Gastrocnemius medialis (tissue), 4 donors: ENCODE data around the gene ADGRG1. TPM values are rescaled to one million over a fixed set of nuclear protein-coding genes. Genes with fewer than 3 reads are reported as not detected.

Source experiments
- ATAC-seq, 2 donors: fragments of 150-250 bp; one replicate each; pipeline ENCODE4 v1.9.1; 2016
- DNase-seq, 2 donors: peaks; one replicate each; pipeline ENCODE4 v3.0.0-alpha.2; 2019
- H3K27ac ChIP-seq, 4 donors: fragments of 200-600 bp; sonication (generic); 1 replicate in 1 of 4; 2 replicates in 3 of 4; pipeline ENCODE4 v1.5.1; 2016 to 2018; ENCODE audit warnings: mild to moderate bottlenecking in 2 of 4, moderate library complexity in 1 of 4
- H3K27me3 ChIP-seq, 3 donors: fragments of 200-600 bp; sonication (generic) in 2 of 3; 1 replicate in 1 of 3; 2 replicates in 2 of 3; pipeline versions ENCODE4 v1.5.1 to v1.6.0; 2016 to 2019; ENCODE audit warnings: mild to moderate bottlenecking in 1 of 3, moderate library complexity in 1 of 3
- H3K36me3 ChIP-seq, 2 donors: fragments of 200-600 bp; sonication (generic) in 1 of 2; one replicate each; pipeline ENCODE4 v1.5.1; 2017 to 2018
- H3K4me1 ChIP-seq, 2 donors: fragments of 200-600 bp; sonication (generic) in 1 of 2; one replicate each; pipeline ENCODE4 v1.5.1; 2016 to 2017; ENCODE audit warnings: mild to moderate bottlenecking in 2 of 2
- H3K4me3 ChIP-seq, 4 donors: fragments of 200-600 bp; sonication (generic) in 3 of 4; 1 replicate in 1 of 4; 2 replicates in 3 of 4; pipeline ENCODE4 v1.5.1; 2016 to 2019; ENCODE audit warnings: mild to moderate bottlenecking in 2 of 4
- H3K9me3 ChIP-seq, 3 donors: fragments of 200-600 bp; sonication (generic) in 2 of 3; 1 replicate in 1 of 3; 2 replicates in 2 of 3; pipeline ENCODE4 v1.5.1; 2016 to 2019
- CTCF ChIP-seq, 5 experiments: fragments of 450-650 bp in 3 of 5; fragments of 200-600 bp in 2 of 5; sonication (generic) in 2 of 5; IDR thresholded peaks in 4 of 5; conservative IDR thresholded peaks in 1 of 5; 1 replicate in 4 of 5; 2 replicates in 1 of 5; pipeline ENCODE4 v1.5.1; 2016 to 2019; ENCODE audit warnings: antibody characterized with exemption in 5 of 5, mild to moderate bottlenecking in 3 of 5, moderate library complexity in 3 of 5
- POLR2A ChIP-seq, 2 donors: fragments of 450-650 bp; IDR thresholded peaks; one replicate each; pipeline ENCODE4 v1.6.1; 2017; ENCODE audit warnings: antibody characterized with exemption in 2 of 2, mild to moderate bottlenecking in 2 of 2, moderate library complexity in 2 of 2
- in situ Hi-C, 4 donors: fragments of 200-750 bp; cut with MboI; loops; one replicate each; pipeline versions ENCODE4 v1.15.0 to v1.8.0; 2017; ENCODE audit warnings: low sequenced_read_pairs in 4 of 4
- intact Hi-C: fragments of 100-400 bp; cut with DNase I; formaldehyde crosslinking; loops from one replicate; pipeline ENCODE4 v1.15.1; 2023; ENCODE audit warnings: low total_unique reads
- total RNA-seq, 4 donors: library from RNA; depleted of rRNA; stranded (reverse); fragments of >200 nt; gene quantifications; one replicate each; pipeline versions ENCODE4 v1.1.0 to v1.2.3, GENCODE V29; 2016

The ADGRG1 gene
- total RNA-seq, 4 donors from 2014 or later = 9.8 to 14.6 (median 13.3) TPM

GRCh38 chr16:57665541-57665940 is 37.1 kb downstream of the ADGRG1 start:
- no peak for DNase-seq
- Histone ChIP-seq H3K4me1 (no peaks in the 10 kb centered on the region), H3K27me3 (no peaks in the 10 kb centered on the region), H3K36me3 (no peaks in the 10 kb centered on the region), H3K27ac (no peak overlapping the region), H3K4me3 (no peak overlapping the region), H3K9me3 (no peaks in the 10 kb centered on the region)
- intact Hi-C loops = no loop called here
- in situ Hi-C loops = no loop called here
- no peak for TF ChIP-seq POLR2A (IDR thresholded peaks at IDR 0.05)
- no peak for TF ChIP-seq CTCF (IDR thresholded peaks at IDR 0.05 in 4 of 5, conservative IDR thresholded peaks at IDR 0.05 in 1 of 5)
- ATAC-seq = no peak

GRCh38 chr16:57666353-57667047 is 38.1 kb downstream of the ADGRG1 start:
- Histone ChIP-seq H3K27ac (no peak overlapping the region), H3K27me3 (no peaks in the 10 kb centered on the region), H3K36me3 (no peaks in the 10 kb centered on the region), H3K9me3 (no peaks in the 10 kb centered on the region), H3K4me3 (no peak overlapping the region), H3K4me1 (no peaks in the 10 kb centered on the region)
- in situ Hi-C loops (no loop called here), intact Hi-C loops (no loop called here)
- DNase-seq = no peak
- no peak for ATAC-seq
- TF ChIP-seq POLR2A (IDR thresholded peaks at IDR 0.05) (no peak), CTCF (IDR thresholded peaks at IDR 0.05 in 4 of 5, conservative IDR thresholded peaks at IDR 0.05 in 1 of 5) (no peak)

- Histone ChIP-seq H3K27me3 (no peaks in the 10 kb centered on the region), H3K4me1 (no peaks in the 10 kb centered on the region), H3K27ac (no peak overlapping the region), H3K36me3 (no peaks in the 10 kb centered on the region), H3K9me3 (no peaks in the 10 kb centered on the region), H3K4me3 (no peak overlapping the region)
- DNase-seq (no peak), ATAC-seq (no peak)
- TF ChIP-seq CTCF (IDR thresholded peaks at IDR 0.05 in 4 of 5, conservative IDR thresholded peaks at IDR 0.05 in 1 of 5) (no peak), POLR2A (IDR thresholded peaks at IDR 0.05) (no peak)
- intact Hi-C loops (no loop called here), in situ Hi-C loops (no loop called here)
These were observed 38.7 kb downstream of the ADGRG1 start for GRCh38 chr16:57667048-57667525.

GRCh38 chr16:57667526-57668262 is 39.3 kb downstream of the ADGRG1 start:
- Histone ChIP-seq H3K9me3 (no peaks in the 10 kb centered on the region), H3K27me3 (no peaks in the 10 kb centered on the region), H3K4me3 (no peak overlapping the region), H3K27ac (no peak overlapping the region), H3K4me1 (no peaks in the 10 kb centered on the region), H3K36me3 (no peaks in the 10 kb centered on the region)
- DNase-seq (no peak), ATAC-seq (no peak)
- TF ChIP-seq POLR2A (IDR thresholded peaks at IDR 0.05) = no peak
- TF ChIP-seq CTCF (IDR thresholded peaks at IDR 0.05 in 4 of 5, conservative IDR thresholded peaks at IDR 0.05 in 1 of 5) = no peak
- intact Hi-C loops (no loop called here), in situ Hi-C loops (no loop called here)
